ENCODE data around the gene MCM3AP. TPM values are rescaled to one million over a fixed set of nuclear protein-coding genes. Genes with fewer than 3 reads are reported as not detected.

Gene MCM3AP
- total RNA-seq, 1 donor from 2014 or later, result 72.4 TPM

GRCh38 chr21:46264690-46265144 is 20.7 kb downstream of the MCM3AP start:
- H2AFZ ChIP-seq (replicated peaks), result no peak overlapping the region

DNA sequence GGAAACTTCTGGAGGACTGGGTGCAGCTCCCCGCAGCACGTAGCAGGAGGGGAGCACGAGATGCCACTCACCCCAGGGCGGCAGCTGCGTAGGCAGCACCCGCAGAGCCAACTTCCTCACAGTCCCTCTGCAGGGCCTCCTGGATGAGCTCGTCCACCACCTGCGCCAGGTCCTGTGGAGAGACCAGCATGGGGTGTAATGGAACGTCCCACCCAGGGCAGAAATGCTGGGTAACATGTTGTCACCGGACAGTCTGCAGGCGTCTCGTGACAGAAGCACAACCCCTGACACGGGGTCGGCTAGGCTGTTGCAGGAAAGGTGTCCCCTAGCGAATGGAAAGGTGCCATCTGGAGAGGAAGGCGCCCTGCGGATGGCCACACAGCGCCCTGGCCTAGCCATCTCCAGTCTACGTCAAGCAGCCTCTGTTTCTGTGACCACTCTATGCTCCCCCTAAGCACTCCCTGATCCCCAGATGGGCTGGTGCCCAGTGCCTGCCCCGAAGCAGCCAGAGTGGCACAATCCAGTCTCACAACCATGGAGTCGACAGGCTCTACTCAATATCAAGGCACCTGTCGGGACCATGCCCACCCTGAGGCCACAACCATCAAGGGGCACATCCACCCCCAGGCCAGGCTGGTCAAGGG is 21.2 kb downstream of the MCM3AP start:
- H3K36me3 ChIP-seq, result no peaks in the 10 kb centered on the region
- no peak overlapping the region for H3K27ac Mint-ChIP-seq
- no peak overlapping the region for H3K4me2 ChIP-seq
- H3K4me3 ChIP-seq, result no peak overlapping the region
- no peak for DNase-seq (ENCODE audit: low spot score)
- no peak overlapping the region for H2AFZ ChIP-seq (replicated peaks)
- H3F3A ChIP-seq (ENCODE audit: low read depth), result no peaks in the 10 kb centered on the region
- no peak overlapping the region for H3K9ac ChIP-seq
- peaks cover 3% of the 10 kb centered on the region for H4K20me1 ChIP-seq (ENCODE audit: low read depth)
- H3K36me3 Mint-ChIP-seq, result peaks cover 26% of the 10 kb centered on the region
- no peaks in the 10 kb centered on the region for H3K27me3 ChIP-seq
- peaks cover 5% of the 10 kb centered on the region for H3K27me3 Mint-ChIP-seq (ENCODE audit: insufficient read depth, low read depth)
- no peaks in the 10 kb centered on the region for H3K9me3 Mint-ChIP-seq
- no peak overlapping the region for H3K4me3 Mint-ChIP-seq
- TF ChIP-seq, protein P1, sequence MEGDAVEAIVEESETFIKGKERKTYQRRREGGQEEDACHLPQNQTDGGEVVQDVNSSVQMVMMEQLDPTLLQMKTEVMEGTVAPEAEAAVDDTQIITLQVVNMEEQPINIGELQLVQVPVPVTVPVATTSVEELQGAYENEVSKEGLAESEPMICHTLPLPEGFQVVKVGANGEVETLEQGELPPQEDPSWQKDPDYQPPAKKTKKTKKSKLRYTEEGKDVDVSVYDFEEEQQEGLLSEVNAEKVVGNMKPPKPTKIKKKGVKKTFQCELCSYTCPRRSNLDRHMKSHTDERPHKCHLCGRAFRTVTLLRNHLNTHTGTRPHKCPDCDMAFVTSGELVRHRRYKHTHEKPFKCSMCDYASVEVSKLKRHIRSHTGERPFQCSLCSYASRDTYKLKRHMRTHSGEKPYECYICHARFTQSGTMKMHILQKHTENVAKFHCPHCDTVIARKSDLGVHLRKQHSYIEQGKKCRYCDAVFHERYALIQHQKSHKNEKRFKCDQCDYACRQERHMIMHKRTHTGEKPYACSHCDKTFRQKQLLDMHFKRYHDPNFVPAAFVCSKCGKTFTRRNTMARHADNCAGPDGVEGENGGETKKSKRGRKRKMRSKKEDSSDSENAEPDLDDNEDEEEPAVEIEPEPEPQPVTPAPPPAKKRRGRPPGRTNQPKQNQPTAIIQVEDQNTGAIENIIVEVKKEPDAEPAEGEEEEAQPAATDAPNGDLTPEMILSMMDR (IDR thresholded peaks at IDR 0.05), result no peak
- TF ChIP-seq EZH2phosphoT487 (IDR thresholded peaks at IDR 0.05), result no peak
- TF ChIP-seq EZH2 (IDR thresholded peaks at IDR 0.05), result no peak
- H3K4me1 ChIP-seq, result no peaks in the 10 kb centered on the region
- no peak overlapping the region for H3K27ac ChIP-seq
- H3K4me1 Mint-ChIP-seq, result no peaks in the 10 kb centered on the region
- no peaks in the 10 kb centered on the region for H3K9me3 ChIP-seq (ENCODE audit: low read depth)
- no peaks in the 10 kb centered on the region for H3K79me2 ChIP-seq (ENCODE audit: low read depth)

More at GRCh38 chr21:46264690-46265144, 20.7 kb downstream of the MCM3AP start:
- Histone ChIP-seq H3K4me2 (no peak overlapping the region), H4K20me1 (ENCODE audit: low read depth) (peaks cover 3% of the 10 kb centered on the region), H3K9me3 (ENCODE audit: low read depth) (no peaks in the 10 kb centered on the region), H3K27ac (no peak overlapping the region), H3K9ac (no peak overlapping the region), H3K79me2 (ENCODE audit: low read depth) (no peaks in the 10 kb centered on the region), H3K4me3 (no peak overlapping the region), H3F3A (ENCODE audit: low read depth) (no peaks in the 10 kb centered on the region), H3K4me1 (no peaks in the 10 kb centered on the region), H3K27me3 (no peaks in the 10 kb centered on the region), H3K36me3 (no peaks in the 10 kb centered on the region)
- H3K36me3 Mint-ChIP-seq, result peaks cover 26% of the 10 kb centered on the region
- no peak overlapping the region for H3K27ac Mint-ChIP-seq
- no peak for TF ChIP-seq EZH2 (IDR thresholded peaks at IDR 0.05)
- H3K27me3 Mint-ChIP-seq (ENCODE audit: insufficient read depth, low read depth), result peaks cover 5% of the 10 kb centered on the region
- DNase-seq (ENCODE audit: low spot score), result no peak
- H3K4me3 Mint-ChIP-seq, result no peak overlapping the region
- H3K9me3 Mint-ChIP-seq, result no peaks in the 10 kb centered on the region
- no peaks in the 10 kb centered on the region for H3K4me1 Mint-ChIP-seq

GRCh38 chr21:46256501-46256994 is 28.9 kb downstream of the MCM3AP start:
- Histone ChIP-seq H3K4me3 (no peak overlapping the region), H4K20me1 (ENCODE audit: low read depth) (no peaks in the 10 kb centered on the region), H2AFZ (replicated peaks) (no peak overlapping the region), H3K4me1 (no peaks in the 10 kb centered on the region), H3K79me2 (ENCODE audit: low read depth) (no peaks in the 10 kb centered on the region), H3K9ac (no peak overlapping the region), H3K4me2 (no peak overlapping the region), H3F3A (ENCODE audit: low read depth) (no peaks in the 10 kb centered on the region), H3K27ac (no peak overlapping the region), H3K27me3 (no peaks in the 10 kb centered on the region), H3K9me3 (ENCODE audit: low read depth) (no peaks in the 10 kb centered on the region), H3K36me3 (peaks cover 7% of the 10 kb centered on the region)
- DNase-seq (ENCODE audit: low spot score), result no peak
- Mint-ChIP-seq H3K4me3 (no peak overlapping the region), H3K36me3 (peaks cover 47% of the 10 kb centered on the region), H3K4me1 (no peaks in the 10 kb centered on the region), H3K27ac (peak overlapping the region; percentile 60), H3K9me3 (no peaks in the 10 kb centered on the region), H3K27me3 (ENCODE audit: insufficient read depth, low read depth) (peaks cover 8% of the 10 kb centered on the region)
- TF ChIP-seq, protein P1 (IDR thresholded peaks at IDR 0.05), result no peak
- TF ChIP-seq EZH2 (IDR thresholded peaks at IDR 0.05) (no peak), EZH2phosphoT487 (IDR thresholded peaks at IDR 0.05) (no peak)

- TF ChIP-seq EZH2 (IDR thresholded peaks at IDR 0.05) (no peak), EZH2phosphoT487 (IDR thresholded peaks at IDR 0.05) (no peak)
- TF ChIP-seq, protein P1 (IDR thresholded peaks at IDR 0.05), result no peak
- H2AFZ ChIP-seq (replicated peaks), result no peak overlapping the region
- H3F3A ChIP-seq (ENCODE audit: low read depth), result no peaks in the 10 kb centered on the region
- H4K20me1 ChIP-seq (ENCODE audit: low read depth), result no peaks in the 10 kb centered on the region
- Mint-ChIP-seq H3K4me1 (no peaks in the 10 kb centered on the region), H3K27me3 (ENCODE audit: insufficient read depth, low read depth) (peaks cover 8% of the 10 kb centered on the region), H3K27ac (no peak overlapping the region), H3K36me3 (peaks cover 45% of the 10 kb centered on the region), H3K4me3 (peak overlapping the region; percentile 66), H3K9me3 (no peaks in the 10 kb centered on the region)
- no peaks in the 10 kb centered on the region for H3K79me2 ChIP-seq (ENCODE audit: low read depth)
- H3K4me2 ChIP-seq, result no peak overlapping the region
- H3K27ac ChIP-seq, result no peak overlapping the region
- H3K4me1 ChIP-seq, result no peaks in the 10 kb centered on the region
- no peak overlapping the region for H3K4me3 ChIP-seq
- no peaks in the 10 kb centered on the region for H3K27me3 ChIP-seq
- no peak overlapping the region for H3K9ac ChIP-seq
- no peaks in the 10 kb centered on the region for H3K9me3 ChIP-seq (ENCODE audit: low read depth)
- no peak for DNase-seq (ENCODE audit: low spot score)
- H3K36me3 ChIP-seq, result peaks cover 10% of the 10 kb centered on the region
Observed at GRCh38 chr21:46255758-46256337, 29.6 kb downstream of the MCM3AP start.
